Measurements from ENCODE around the gene KRT20.
"Not testable (repeated sequence)": the region's sequence is repeated elsewhere in the genome, so short reads cannot be mapped to it uniquely, and the experiment has no call there.

The KRT20 gene

GRCh38 chr17:40896916-40897455 lies 11.9 kb upstream of the KRT20 start:
- no peak for DNase-seq

GRCh38 chr17:40895106-40895730 lies 10.2 kb upstream of the KRT20 start:
- no peak for DNase-seq

GRCh38 chr17:40888196-40888720 lies 3.2 kb upstream of the KRT20 start:
- no peak for DNase-seq

GRCh38 chr17:40886090-40886489 lies 1.0 kb upstream of the KRT20 start:
- DNase-seq = no peak

GRCh38 chr17:40883626-40884334 lies 1.3 kb downstream of the KRT20 start:
- no peak for DNase-seq

GRCh38 chr17:40883031-40883430 lies 2.0 kb downstream of the KRT20 start:
- DNase-seq = no peak

GRCh38 chr17:40879026-40879425 lies 6.0 kb downstream of the KRT20 start:
- DNase-seq = no peak

GRCh38 chr17:40878044-40878443 lies 7.0 kb downstream of the KRT20 start:
- no peak for DNase-seq

- DNase-seq = no peak
Observed at GRCh38 chr17:40873801-40874200, 11.2 kb downstream of the KRT20 start.

- DNase-seq = no peak
Observed at GRCh38 chr17:40873255-40873654, 11.8 kb downstream of the KRT20 start.

- no peak for DNase-seq
Observed at GRCh38 chr17:40872416-40872815, 12.6 kb downstream of the KRT20 start.

- no peak for DNase-seq
Observed at GRCh38 chr17:40871316-40871715, 13.7 kb downstream of the KRT20 start.

- DNase-seq = no peak
Observed at GRCh38 chr17:40870136-40870535, 14.9 kb downstream of the KRT20 start.

GRCh38 chr17:40866838-40867237 lies 18.2 kb downstream of the KRT20 start, which contains the start of gene KRT12:
TSS of gene KRT12 (minus strand) at chr17:40867223. CDS start at chr17:40867186, 37 bp downstream.
- no peak for DNase-seq

- DNase-seq = no peak
Observed at GRCh38 chr17:40864661-40865390, 20.2 kb downstream of the KRT20 start.

GRCh38 chr17:40862985-40863733 lies 21.9 kb downstream of the KRT20 start:
- DNase-seq = no peak

GRCh38 chr17:40859536-40859935 lies 25.5 kb downstream of the KRT20 start:
- DNase-seq = no peak

GRCh38 chr17:40858667-40859066 lies 26.4 kb downstream of the KRT20 start:
- DNase-seq = not testable (repeated sequence)

- DNase-seq = no peak
Observed at GRCh38 chr17:40857535-40857934, 27.5 kb downstream of the KRT20 start.

GRCh38 chr17:40854175-40854814 lies 30.7 kb downstream of the KRT20 start:
- no peak for DNase-seq

- DNase-seq = no peak
Observed at GRCh38 chr17:40852364-40852763, 32.7 kb downstream of the KRT20 start.

Data from activated CD4-positive, CD25-positive, alpha-beta regulatory T cell treated with anti-CD3 and anti-CD28 coated beads, Interleukin-2, amount 50 U/mL, for 72 hours (primary cell).